Neural cell (in vitro differentiated cells): ENCODE measurements around the gene GABBR2. TPM values are rescaled to one million over a fixed set of nuclear protein-coding genes. Genes with fewer than 3 reads are reported as not detected.

ENCODE experiments used
- H2AFZ ChIP-seq: fragments of 200-600, 300-800 bp; sonication (generic), shearing (Covaris generic); 2 replicates; pipeline ENCODE4 v1.6.0; 2014; ENCODE audit warnings: low read depth, mild to moderate bottlenecking, antibody characterized with exemption, low read length, moderate library complexity
- H3F3A ChIP-seq: fragments of 200-600 bp; shearing (Covaris generic); 2 replicates; pipeline ENCODE4 v1.6.1; 2016; ENCODE audit warnings: mild to moderate bottlenecking, moderate library complexity, mixed read lengths, antibody characterized with exemption, low read length; ENCODE audit not compliant: insufficient read depth, poor library complexity, severe bottlenecking
- H3K27ac ChIP-seq: fragments of 200-600, 300-800 bp; sonication (generic), shearing (Covaris generic); 2 replicates; pipeline ENCODE4 v1.5.1; 2014; ENCODE audit warnings: mild to moderate bottlenecking, low read length, moderate library complexity
- H3K27me3 ChIP-seq: fragments of 300-800, 200-600 bp; sonication (generic), shearing (Covaris generic); 2 replicates; pipeline ENCODE4 v1.6.0; 2014; ENCODE audit warnings: mild to moderate bottlenecking, low read depth, low read length, moderate library complexity; ENCODE audit not compliant: insufficient read depth
- H3K36me3 ChIP-seq: fragments of 300-800, 200-600 bp; sonication (generic), shearing (Covaris generic); 2 replicates; pipeline ENCODE4 v1.5.1; 2014; ENCODE audit warnings: mild to moderate bottlenecking, antibody characterized with exemption, low read length, moderate library complexity; ENCODE audit not compliant: insufficient read depth
- H3K4me2 ChIP-seq: fragments of 300-800, 200-600 bp; sonication (generic), shearing (Covaris generic); 2 replicates; pipeline ENCODE4 v1.6.0; 2014; ENCODE audit warnings: mild to moderate bottlenecking, low read length
- H3K4me3 ChIP-seq: fragments of 300-800, 200-600 bp; sonication (generic), shearing (Covaris generic); 2 replicates; pipeline ENCODE4 v1.5.1; 2014; ENCODE audit warnings: mild to moderate bottlenecking, low read length, moderate library complexity
- H3K79me2 ChIP-seq: fragments of 200-600 bp; shearing (Covaris generic); replicated peaks from 2 replicates; pipeline ENCODE4 v1.6.0; 2014; ENCODE audit warnings: mild to moderate bottlenecking, low read length, moderate library complexity; ENCODE audit not compliant: insufficient read depth
- H3K9ac ChIP-seq: fragments of 300-800, 200-600 bp; sonication (generic), shearing (Covaris generic); 2 replicates; pipeline ENCODE4 v1.6.1; 2016; ENCODE audit warnings: mild to moderate bottlenecking, low read length, mixed read lengths
- H3K9me2 ChIP-seq: fragments of 200-600 bp; shearing (Covaris generic); 2 replicates; pipeline ENCODE4 v1.6.1; 2016; ENCODE audit warnings: mild to moderate bottlenecking, low read length, mixed read lengths; ENCODE audit not compliant: insufficient read depth
- H3K9me3 ChIP-seq: fragments of 200-600, 300-800 bp; sonication (generic), shearing (Covaris generic); 2 replicates; pipeline ENCODE4 v1.6.1; 2016; ENCODE audit warnings: mild to moderate bottlenecking, mixed run types, low read length, moderate library complexity, mixed read lengths
- H4K20me1 ChIP-seq: fragments of 200-600 bp; shearing (Covaris generic); 2 replicates; pipeline ENCODE4 v1.6.1; 2016; ENCODE audit warnings: mild to moderate bottlenecking, mixed run types; ENCODE audit not compliant: insufficient read depth
- EP300 ChIP-seq: fragments of 450-650 bp; conservative IDR thresholded peaks from 2 replicates; pipeline ENCODE4 v1.6.1; 2014; ENCODE audit warnings: antibody characterized with exemption, mild to moderate bottlenecking, moderate library complexity; ENCODE audit not compliant: poor library complexity, severe bottlenecking
- MXI1 ChIP-seq: fragments of 450-650 bp; conservative IDR thresholded peaks from 2 replicates; pipeline ENCODE4 v1.6.1; 2014; ENCODE audit warnings: antibody characterized with exemption, mild to moderate bottlenecking; ENCODE audit not compliant: poor library complexity, severe bottlenecking
- POLR2AphosphoS5 ChIP-seq: IDR thresholded peaks from 2 replicates; pipeline ENCODE4 v1.6.1; 2012
- RAD21 ChIP-seq: fragments of 450-650 bp; conservative IDR thresholded peaks from 2 replicates; pipeline ENCODE4 v1.6.1; 2014; ENCODE audit warnings: antibody characterized with exemption, mild to moderate bottlenecking, moderate library complexity
- TAF1 ChIP-seq: IDR thresholded peaks from 2 replicates; pipeline ENCODE4 v1.6.1; 2012; ENCODE audit warnings: low read depth
- polyA plus RNA-seq: library from polyadenylated mRNA; depleted of rRNA; stranded (reverse); fragments of >200 nt; gene quantifications from 2 replicates; pipeline ENCODE4 v1.2.3, GENCODE V29; 2014
- TF ChIP-seq, protein P1 (sequence below): IDR thresholded peaks from 2 replicates; pipeline ENCODE4 v1.6.1; 2012; ENCODE audit warnings: borderline replicate concordance
- TF ChIP-seq, protein P2 (sequence below): fragments of 450-650 bp; IDR thresholded peaks from 2 replicates; pipeline ENCODE4 v1.5.1; 2014; ENCODE audit warnings: antibody characterized with exemption, mild to moderate bottlenecking, moderate library complexity; ENCODE audit not compliant: poor library complexity, severe bottlenecking

GABBR2 gene
- polyA plus RNA-seq, 1 donor from 2014 or later, result 7.1 TPM

DNA sequence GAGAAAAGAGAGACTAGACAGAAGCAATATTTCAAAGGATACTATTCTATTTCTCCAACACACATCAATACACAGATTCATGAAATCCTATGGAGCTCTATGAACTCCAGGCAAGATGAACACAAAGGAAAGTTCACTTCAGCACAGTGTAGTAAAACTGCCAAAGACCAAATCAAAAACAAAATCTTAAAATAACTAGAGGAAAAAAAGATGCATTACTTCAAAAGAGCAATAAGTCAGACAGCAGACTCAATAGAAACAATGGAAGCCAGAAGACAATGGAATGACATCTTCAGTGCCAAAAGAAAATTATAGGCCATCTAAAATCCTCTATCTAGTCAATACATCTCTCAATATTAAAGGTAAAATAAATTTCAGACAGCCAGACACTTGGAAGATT, 248.0 kb downstream of the GABBR2 start:
- peaks cover 14% of the 10 kb centered on the region for H3K9me3 ChIP-seq
- TF ChIP-seq, protein P1, sequence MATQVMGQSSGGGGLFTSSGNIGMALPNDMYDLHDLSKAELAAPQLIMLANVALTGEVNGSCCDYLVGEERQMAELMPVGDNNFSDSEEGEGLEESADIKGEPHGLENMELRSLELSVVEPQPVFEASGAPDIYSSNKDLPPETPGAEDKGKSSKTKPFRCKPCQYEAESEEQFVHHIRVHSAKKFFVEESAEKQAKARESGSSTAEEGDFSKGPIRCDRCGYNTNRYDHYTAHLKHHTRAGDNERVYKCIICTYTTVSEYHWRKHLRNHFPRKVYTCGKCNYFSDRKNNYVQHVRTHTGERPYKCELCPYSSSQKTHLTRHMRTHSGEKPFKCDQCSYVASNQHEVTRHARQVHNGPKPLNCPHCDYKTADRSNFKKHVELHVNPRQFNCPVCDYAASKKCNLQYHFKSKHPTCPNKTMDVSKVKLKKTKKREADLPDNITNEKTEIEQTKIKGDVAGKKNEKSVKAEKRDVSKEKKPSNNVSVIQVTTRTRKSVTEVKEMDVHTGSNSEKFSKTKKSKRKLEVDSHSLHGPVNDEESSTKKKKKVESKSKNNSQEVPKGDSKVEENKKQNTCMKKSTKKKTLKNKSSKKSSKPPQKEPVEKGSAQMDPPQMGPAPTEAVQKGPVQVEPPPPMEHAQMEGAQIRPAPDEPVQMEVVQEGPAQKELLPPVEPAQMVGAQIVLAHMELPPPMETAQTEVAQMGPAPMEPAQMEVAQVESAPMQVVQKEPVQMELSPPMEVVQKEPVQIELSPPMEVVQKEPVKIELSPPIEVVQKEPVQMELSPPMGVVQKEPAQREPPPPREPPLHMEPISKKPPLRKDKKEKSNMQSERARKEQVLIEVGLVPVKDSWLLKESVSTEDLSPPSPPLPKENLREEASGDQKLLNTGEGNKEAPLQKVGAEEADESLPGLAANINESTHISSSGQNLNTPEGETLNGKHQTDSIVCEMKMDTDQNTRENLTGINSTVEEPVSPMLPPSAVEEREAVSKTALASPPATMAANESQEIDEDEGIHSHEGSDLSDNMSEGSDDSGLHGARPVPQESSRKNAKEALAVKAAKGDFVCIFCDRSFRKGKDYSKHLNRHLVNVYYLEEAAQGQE, result no peak
- no peak for TF ChIP-seq POLR2AphosphoS5
- no peak overlapping the region for H3K4me2 ChIP-seq
- H4K20me1 ChIP-seq, result no peaks in the 10 kb centered on the region
- no peaks in the 10 kb centered on the region for H3K27me3 ChIP-seq
- H3K79me2 ChIP-seq, result no peaks in the 10 kb centered on the region
- H3K27ac ChIP-seq, result no peak overlapping the region
- H3K36me3 ChIP-seq, result no peaks in the 10 kb centered on the region
- no peaks in the 10 kb centered on the region for H3K9me2 ChIP-seq
- no peak overlapping the region for H3K4me3 ChIP-seq
- no peak overlapping the region for H2AFZ ChIP-seq
- no peak overlapping the region for H3K9ac ChIP-seq
- H3F3A ChIP-seq, result no peaks in the 10 kb centered on the region

DNA sequence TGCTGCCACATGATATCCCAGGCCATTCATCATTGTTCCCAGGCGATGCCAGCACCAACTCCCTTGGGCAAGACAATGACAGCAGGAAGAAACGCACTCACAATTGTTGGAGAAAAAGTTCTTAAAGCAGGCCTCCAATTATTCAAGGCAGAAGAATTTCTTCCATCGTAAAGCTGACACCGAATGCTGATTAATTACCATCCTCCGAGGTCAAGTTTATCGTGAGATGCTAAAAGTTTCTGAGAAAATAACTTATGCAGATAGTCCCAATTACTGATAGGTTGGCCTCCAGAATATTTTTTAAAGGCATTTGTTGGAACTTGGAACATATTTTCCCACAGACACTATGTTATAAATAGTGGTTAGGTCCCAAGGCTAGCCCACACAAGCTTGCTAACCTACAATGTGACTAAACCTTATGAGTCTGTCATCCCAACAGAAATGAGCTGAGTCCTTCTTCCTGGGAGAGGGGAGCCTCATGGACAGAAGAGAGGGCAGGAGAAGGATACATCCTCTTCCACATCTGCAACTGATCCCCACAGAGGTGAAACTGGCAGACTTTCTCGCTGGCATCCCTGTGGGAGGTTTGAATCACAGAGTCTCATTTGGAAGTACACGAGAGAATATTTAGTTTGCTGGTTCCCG, 250.9 kb downstream of the GABBR2 start:
- Histone ChIP-seq H3K27ac (no peak overlapping the region), H3K9me3 (peaks cover 11% of the 10 kb centered on the region), H3K4me3 (no peak overlapping the region), H4K20me1 (no peaks in the 10 kb centered on the region), H3K9ac (no peak overlapping the region), H3K79me2 (no peaks in the 10 kb centered on the region), H2AFZ (no peak overlapping the region), H3K4me2 (no peak overlapping the region), H3K9me2 (no peaks in the 10 kb centered on the region), H3K27me3 (no peaks in the 10 kb centered on the region), H3K36me3 (no peaks in the 10 kb centered on the region), H3F3A (no peaks in the 10 kb centered on the region)
- no peak for TF ChIP-seq MXI1
- TF ChIP-seq, protein P1, result no peak
- TF ChIP-seq TAF1, result no peak
- TF ChIP-seq RAD21, result no peak
- no peak for TF ChIP-seq EP300
- TF ChIP-seq, protein P2, sequence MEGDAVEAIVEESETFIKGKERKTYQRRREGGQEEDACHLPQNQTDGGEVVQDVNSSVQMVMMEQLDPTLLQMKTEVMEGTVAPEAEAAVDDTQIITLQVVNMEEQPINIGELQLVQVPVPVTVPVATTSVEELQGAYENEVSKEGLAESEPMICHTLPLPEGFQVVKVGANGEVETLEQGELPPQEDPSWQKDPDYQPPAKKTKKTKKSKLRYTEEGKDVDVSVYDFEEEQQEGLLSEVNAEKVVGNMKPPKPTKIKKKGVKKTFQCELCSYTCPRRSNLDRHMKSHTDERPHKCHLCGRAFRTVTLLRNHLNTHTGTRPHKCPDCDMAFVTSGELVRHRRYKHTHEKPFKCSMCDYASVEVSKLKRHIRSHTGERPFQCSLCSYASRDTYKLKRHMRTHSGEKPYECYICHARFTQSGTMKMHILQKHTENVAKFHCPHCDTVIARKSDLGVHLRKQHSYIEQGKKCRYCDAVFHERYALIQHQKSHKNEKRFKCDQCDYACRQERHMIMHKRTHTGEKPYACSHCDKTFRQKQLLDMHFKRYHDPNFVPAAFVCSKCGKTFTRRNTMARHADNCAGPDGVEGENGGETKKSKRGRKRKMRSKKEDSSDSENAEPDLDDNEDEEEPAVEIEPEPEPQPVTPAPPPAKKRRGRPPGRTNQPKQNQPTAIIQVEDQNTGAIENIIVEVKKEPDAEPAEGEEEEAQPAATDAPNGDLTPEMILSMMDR, result no peak
